HCT116 (cell line): Measurements from ENCODE around the gene CSRP1. TPM values are rescaled to one million over a fixed set of nuclear protein-coding genes. Genes with fewer than 3 reads are reported as not detected.
A peak's percentile ranks its signal among the peaks of the same experiment; 100 is the strongest.

Source experiments
- ATAC-seq: fragments of 200-7000 bp; cut with Tn5 transposase; 2 replicates; pipeline ENCODE4 v1.9.1; 2020; ENCODE audit warnings: mild to moderate bottlenecking, moderate library complexity
- BruUV-seq: library from RNA; stranded (reverse); fragments of 400-500 nt; replicated peaks from 2 replicates; lab custom pipeline; 2021; lab: Mats Ljungman, UMichigan
- CTCF ChIA-PET: fragments of 300-600 bp; sonication (Branson Sonifier 250); formaldehyde crosslinking; loops from one replicate; lab custom pipeline; 2021; ENCODE audit warnings: antibody characterized with exemption; lab: Charles Lee
- POLR2A ChIA-PET: fragments of 300-600, 350-600 bp; sonication (Branson Sonifier 250); formaldehyde crosslinking; loops from one replicate; lab custom pipeline; 2021; ENCODE audit warnings: antibody characterized with exemption; lab: Charles Lee
- RAD21 ChIA-PET, 2 experiments: fragments of 300-600 bp; sonication (Branson Sonifier 250); formaldehyde crosslinking; loops; one replicate each; lab custom pipeline; 2023; ENCODE audit warnings: low total read pairs in 2 of 2; ENCODE audit not compliant: uncharacterized antibody in 2 of 2, unreplicated experiment in 2 of 2, low non-redundant PET in 1 of 2; lab: Charles Lee
- DNase-seq: peaks from one replicate; pipeline ENCODE4 v3.0.0-alpha.2; 2010; ENCODE audit warnings: low read depth, low spot score
- H2AFZ ChIP-seq: fragments of 200-600 bp; shearing (Covaris generic), sonication (generic); 2 replicates; pipeline ENCODE4 v1.6.1; 2017; ENCODE audit warnings: low read depth, mixed run types, mixed read lengths, antibody characterized with exemption, low read length; ENCODE audit not compliant: poor library complexity, severe bottlenecking
- H3K27ac ChIP-seq: 2 replicates; pipeline ENCODE4 v1.5.1; 2012; ENCODE audit warnings: low read depth, low read length
- H3K27me3 ChIP-seq: fragments of 200-600 bp; sonication (generic); 2 replicates; pipeline ENCODE4 v1.6.1; 2016; ENCODE audit warnings: mixed run types, low read length, mixed read lengths; ENCODE audit not compliant: insufficient read depth
- H3K36me3 ChIP-seq, 2 experiments: fragments of 200-500 bp in 1 of 2; fragments of 200-600 bp in 1 of 2; sonication (Bioruptor generic) in 1 of 2; sonication (generic) in 1 of 2; 2 replicates each; pipeline versions ENCODE4 v1.5.1 to v1.6.1; 2014 to 2016; ENCODE audit warnings: low read length in 2 of 2, inconsistent platforms in 1 of 2, mixed read lengths in 1 of 2, mixed run types in 1 of 2; ENCODE audit not compliant: insufficient read depth in 2 of 2, control insufficient read depth in 1 of 2
- H3K4me1 ChIP-seq, 2 experiments: fragments of 200-600 bp in 1 of 2; sonication (generic) in 1 of 2; 2 replicates each; pipeline versions ENCODE4 v1.5.1 to v1.6.1; 2012 to 2017; ENCODE audit warnings: low read length in 2 of 2, inconsistent platforms in 1 of 2, mild to moderate bottlenecking in 1 of 2, mixed read lengths in 1 of 2, mixed run types in 1 of 2, moderate library complexity in 1 of 2; ENCODE audit not compliant: insufficient read depth in 2 of 2, control insufficient read depth in 1 of 2
- H3K4me2 ChIP-seq: fragments of 200-600 bp; sonication (generic); 2 replicates; pipeline ENCODE4 v1.6.1; 2017; ENCODE audit warnings: mixed run types, low read length, mixed read lengths
- H3K4me3 ChIP-seq, 2 experiments: fragments of 200-600 bp in 1 of 2; sonication (generic) in 1 of 2; replicated peaks in 1 of 2; 2 replicates each; pipeline ENCODE4 v1.5.1; 2011 to 2016; ENCODE audit warnings: low read length in 2 of 2, control low read depth in 1 of 2, low read depth in 1 of 2, mild to moderate bottlenecking in 1 of 2, mixed read lengths in 1 of 2, mixed run types in 1 of 2
- H3K79me2 ChIP-seq: fragments of 200-600 bp; sonication (generic); 2 replicates; pipeline ENCODE4 v1.6.1; 2017; ENCODE audit warnings: mild to moderate bottlenecking, mixed run types, low read length, moderate library complexity, mixed read lengths; ENCODE audit not compliant: insufficient read depth
- H3K9ac ChIP-seq: fragments of 200-600 bp; sonication (generic); 2 replicates; pipeline ENCODE4 v1.6.1; 2016; ENCODE audit warnings: low read length, mixed read lengths
- H3K9me2 ChIP-seq: fragments of 200-600 bp; sonication (generic), shearing (Covaris generic); 2 replicates; pipeline ENCODE4 v1.6.1; 2017; ENCODE audit warnings: mixed run types, mild to moderate bottlenecking, moderate library complexity; ENCODE audit not compliant: insufficient read depth
- H3K9me3 ChIP-seq, 2 experiments: fragments of 200-500 bp in 1 of 2; fragments of 200-600 bp in 1 of 2; sonication (Bioruptor generic) in 1 of 2; sonication (generic) in 1 of 2; 2 replicates each; pipeline ENCODE4 v1.6.1; 2014 to 2017; ENCODE audit warnings: low read length in 2 of 2, mixed read lengths in 2 of 2, inconsistent platforms in 1 of 2, low read depth in 1 of 2, mild to moderate bottlenecking in 1 of 2, mixed run types in 1 of 2, moderate library complexity in 1 of 2; ENCODE audit not compliant: control insufficient read depth in 1 of 2, insufficient read depth in 1 of 2
- H4K20me1 ChIP-seq: fragments of 200-600 bp; sonication (generic), shearing (Covaris generic); 2 replicates; pipeline ENCODE4 v1.6.1; 2017; ENCODE audit warnings: mixed run types, mild to moderate bottlenecking, moderate library complexity; ENCODE audit not compliant: insufficient read depth
- EGR1 ChIP-seq: IDR thresholded peaks from 2 replicates; pipeline ENCODE4 v1.6.1; 2012; ENCODE audit warnings: low read depth
- EZH2phosphoT487 ChIP-seq: fragments of 200-600 bp; IDR thresholded peaks from 2 replicates; pipeline ENCODE4 v1.6.1; 2018; ENCODE audit warnings: antibody characterized with exemption, borderline replicate concordance
- FOSL1 ChIP-seq: IDR thresholded peaks from 2 replicates; pipeline ENCODE4 v1.6.1; 2012; ENCODE audit warnings: low read depth
- JUND ChIP-seq: IDR thresholded peaks from 2 replicates; pipeline ENCODE4 v1.6.1; 2012
- RAD21 ChIP-seq: IDR thresholded peaks from 2 replicates; pipeline ENCODE4 v1.6.1; 2012; ENCODE audit warnings: low read depth, mild to moderate bottlenecking
- SP1 ChIP-seq: IDR thresholded peaks from 2 replicates; pipeline ENCODE4 v1.6.1; 2012; ENCODE audit warnings: low read depth
- SRF ChIP-seq: IDR thresholded peaks from 2 replicates; pipeline ENCODE4 v1.6.1; 2012; ENCODE audit warnings: low read depth
- YY1 ChIP-seq: IDR thresholded peaks from 2 replicates; pipeline ENCODE4 v1.6.1; 2011; ENCODE audit warnings: low read length, low read depth, moderate library complexity, mild to moderate bottlenecking; ENCODE audit not compliant: insufficient replicate concordance; ENCODE audit errors: extremely low read depth
- ZNF274 ChIP-seq: fragments of 200-500 bp; sonication (Bioruptor generic); IDR thresholded peaks from 2 replicates; pipeline ENCODE4 v1.6.1; 2014; ENCODE audit warnings: mild to moderate bottlenecking, low read depth, low read length, inconsistent platforms
- intact Hi-C: fragments of 100-400 bp; cut with micrococcal nuclease; formaldehyde crosslinking; loops from 2 replicates; pipeline ENCODE4 v1.10.0; 2022
- total RNA-seq: library from RNA; stranded (reverse); gene quantifications from one replicate; pipeline ENCODE4 v1.2.1, GENCODE V29; 2021; ENCODE audit not compliant: unreplicated experiment
- TF ChIP-seq, protein P1 (sequence below), 3 experiments: fragments of 200-600 bp in 1 of 3; sonication (generic) in 1 of 3; IDR thresholded peaks in 2 of 3; conservative IDR thresholded peaks in 1 of 3; 2 replicates each; pipeline ENCODE4 v1.5.1; 2012 to 2017; ENCODE audit warnings: low read depth in 2 of 3, low read length in 2 of 3, antibody characterized with exemption in 1 of 3, borderline replicate concordance in 1 of 3, control low read depth in 1 of 3, mild to moderate bottlenecking in 1 of 3, mixed read lengths in 1 of 3, mixed run types in 1 of 3, moderate library complexity in 1 of 3; ENCODE audit not compliant: insufficient read depth in 1 of 3
- TF ChIP-seq, protein P2 (sequence below): IDR thresholded peaks from 2 replicates; pipeline ENCODE4 v1.6.1; 2012; ENCODE audit warnings: low read depth
- TF ChIP-seq, protein P3 (sequence below): IDR thresholded peaks from 2 replicates; pipeline ENCODE4 v1.6.1; 2012

The CSRP1 gene
- total RNA-seq, 1 experiment from 2014 or later = 51.7 TPM

DNA sequence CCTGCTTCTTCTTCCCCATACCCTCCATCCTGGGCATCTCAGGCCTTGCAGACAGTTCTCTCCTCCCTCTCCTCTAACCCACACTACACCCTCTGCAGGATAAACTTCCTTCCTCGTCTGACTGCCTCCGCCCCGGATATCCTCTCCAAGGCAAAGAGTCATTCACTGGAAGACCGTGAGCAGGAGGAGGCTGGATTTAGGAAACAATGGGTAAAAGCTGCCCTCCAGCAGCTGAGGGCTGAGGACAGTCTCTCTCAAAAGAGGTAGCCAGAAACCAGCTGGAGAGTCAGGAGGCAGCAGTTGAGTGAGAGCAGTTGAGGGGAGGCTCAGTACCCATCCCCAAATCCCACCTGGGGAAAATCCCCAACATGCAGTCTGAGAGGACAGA lies 1.4 kb downstream of the CSRP1 start:
- Histone ChIP-seq H3K27ac (no peak overlapping the region), H3K4me2 (peak overlapping the region; percentile 80), H3K9me3 (no peaks in the 10 kb centered on the region), H3K4me1 (peaks cover 11 to 25% of the 10 kb centered on the region in 2 experiments), H3K27me3 (no peaks in the 10 kb centered on the region), H3K36me3 (no peaks in the 10 kb centered on the region), H4K20me1 (no peaks in the 10 kb centered on the region), H3K4me3 (peak overlapping the region; percentile 64 to 73; a peak in 3 of 4 replicates), H3K79me2 (peaks cover 3% of the 10 kb centered on the region; the same call in 1 of the 2 replicates), H3K9me2 (no peaks in the 10 kb centered on the region), H3K9ac (no peak overlapping the region), H2AFZ (no peak overlapping the region)
- ChIA-PET RAD21 (no interaction called here), POLR2A (interaction anchor here (1.1 to 2.6 kb wide), 2 partner anchors 14 to 25 kb away, joined by 3 to 8 read pairs; no protein-coding TSS in a partner anchor), CTCF (no interaction called here)
- intact Hi-C loops = no loop called here
- ATAC-seq (no peak), DNase-seq (no peak)
- no TSS peak for BruUV-seq
- TF ChIP-seq YY1 (no peak), ZNF274 (no peak), RAD21 (no peak), EGR1 (no peak), SRF (no peak), JUND (no peak), FOSL1 (no peak), EZH2phosphoT487 (no peak), SP1 (no peak)
- TF ChIP-seq, protein P1, sequence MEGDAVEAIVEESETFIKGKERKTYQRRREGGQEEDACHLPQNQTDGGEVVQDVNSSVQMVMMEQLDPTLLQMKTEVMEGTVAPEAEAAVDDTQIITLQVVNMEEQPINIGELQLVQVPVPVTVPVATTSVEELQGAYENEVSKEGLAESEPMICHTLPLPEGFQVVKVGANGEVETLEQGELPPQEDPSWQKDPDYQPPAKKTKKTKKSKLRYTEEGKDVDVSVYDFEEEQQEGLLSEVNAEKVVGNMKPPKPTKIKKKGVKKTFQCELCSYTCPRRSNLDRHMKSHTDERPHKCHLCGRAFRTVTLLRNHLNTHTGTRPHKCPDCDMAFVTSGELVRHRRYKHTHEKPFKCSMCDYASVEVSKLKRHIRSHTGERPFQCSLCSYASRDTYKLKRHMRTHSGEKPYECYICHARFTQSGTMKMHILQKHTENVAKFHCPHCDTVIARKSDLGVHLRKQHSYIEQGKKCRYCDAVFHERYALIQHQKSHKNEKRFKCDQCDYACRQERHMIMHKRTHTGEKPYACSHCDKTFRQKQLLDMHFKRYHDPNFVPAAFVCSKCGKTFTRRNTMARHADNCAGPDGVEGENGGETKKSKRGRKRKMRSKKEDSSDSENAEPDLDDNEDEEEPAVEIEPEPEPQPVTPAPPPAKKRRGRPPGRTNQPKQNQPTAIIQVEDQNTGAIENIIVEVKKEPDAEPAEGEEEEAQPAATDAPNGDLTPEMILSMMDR (IDR thresholded peaks at IDR 0.05 in 2 of 3, conservative IDR thresholded peaks at IDR 0.05 in 1 of 3; ENCODE audit: borderline replicate concordance in 1 of 3, insufficient read depth in 1 of 3, low read depth in 2 of 3, low read length in 2 of 3) = no peak
- TF ChIP-seq, protein P2, sequence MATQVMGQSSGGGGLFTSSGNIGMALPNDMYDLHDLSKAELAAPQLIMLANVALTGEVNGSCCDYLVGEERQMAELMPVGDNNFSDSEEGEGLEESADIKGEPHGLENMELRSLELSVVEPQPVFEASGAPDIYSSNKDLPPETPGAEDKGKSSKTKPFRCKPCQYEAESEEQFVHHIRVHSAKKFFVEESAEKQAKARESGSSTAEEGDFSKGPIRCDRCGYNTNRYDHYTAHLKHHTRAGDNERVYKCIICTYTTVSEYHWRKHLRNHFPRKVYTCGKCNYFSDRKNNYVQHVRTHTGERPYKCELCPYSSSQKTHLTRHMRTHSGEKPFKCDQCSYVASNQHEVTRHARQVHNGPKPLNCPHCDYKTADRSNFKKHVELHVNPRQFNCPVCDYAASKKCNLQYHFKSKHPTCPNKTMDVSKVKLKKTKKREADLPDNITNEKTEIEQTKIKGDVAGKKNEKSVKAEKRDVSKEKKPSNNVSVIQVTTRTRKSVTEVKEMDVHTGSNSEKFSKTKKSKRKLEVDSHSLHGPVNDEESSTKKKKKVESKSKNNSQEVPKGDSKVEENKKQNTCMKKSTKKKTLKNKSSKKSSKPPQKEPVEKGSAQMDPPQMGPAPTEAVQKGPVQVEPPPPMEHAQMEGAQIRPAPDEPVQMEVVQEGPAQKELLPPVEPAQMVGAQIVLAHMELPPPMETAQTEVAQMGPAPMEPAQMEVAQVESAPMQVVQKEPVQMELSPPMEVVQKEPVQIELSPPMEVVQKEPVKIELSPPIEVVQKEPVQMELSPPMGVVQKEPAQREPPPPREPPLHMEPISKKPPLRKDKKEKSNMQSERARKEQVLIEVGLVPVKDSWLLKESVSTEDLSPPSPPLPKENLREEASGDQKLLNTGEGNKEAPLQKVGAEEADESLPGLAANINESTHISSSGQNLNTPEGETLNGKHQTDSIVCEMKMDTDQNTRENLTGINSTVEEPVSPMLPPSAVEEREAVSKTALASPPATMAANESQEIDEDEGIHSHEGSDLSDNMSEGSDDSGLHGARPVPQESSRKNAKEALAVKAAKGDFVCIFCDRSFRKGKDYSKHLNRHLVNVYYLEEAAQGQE = no peak
- TF ChIP-seq, protein P3, sequence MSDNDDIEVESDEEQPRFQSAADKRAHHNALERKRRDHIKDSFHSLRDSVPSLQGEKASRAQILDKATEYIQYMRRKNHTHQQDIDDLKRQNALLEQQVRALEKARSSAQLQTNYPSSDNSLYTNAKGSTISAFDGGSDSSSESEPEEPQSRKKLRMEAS = no peak
